ENCODE measurements around the gene ANKRD61. TPM values are rescaled to one million over a fixed set of nuclear protein-coding genes. Genes with fewer than 3 reads are reported as not detected.
"Not testable (repeated sequence)": the region's sequence is repeated elsewhere in the genome, so short reads cannot be mapped to it uniquely, and the experiment has no call there.

Gene ANKRD61
- total RNA-seq, 2 experiments from 2014 or later: not detected

DNA sequence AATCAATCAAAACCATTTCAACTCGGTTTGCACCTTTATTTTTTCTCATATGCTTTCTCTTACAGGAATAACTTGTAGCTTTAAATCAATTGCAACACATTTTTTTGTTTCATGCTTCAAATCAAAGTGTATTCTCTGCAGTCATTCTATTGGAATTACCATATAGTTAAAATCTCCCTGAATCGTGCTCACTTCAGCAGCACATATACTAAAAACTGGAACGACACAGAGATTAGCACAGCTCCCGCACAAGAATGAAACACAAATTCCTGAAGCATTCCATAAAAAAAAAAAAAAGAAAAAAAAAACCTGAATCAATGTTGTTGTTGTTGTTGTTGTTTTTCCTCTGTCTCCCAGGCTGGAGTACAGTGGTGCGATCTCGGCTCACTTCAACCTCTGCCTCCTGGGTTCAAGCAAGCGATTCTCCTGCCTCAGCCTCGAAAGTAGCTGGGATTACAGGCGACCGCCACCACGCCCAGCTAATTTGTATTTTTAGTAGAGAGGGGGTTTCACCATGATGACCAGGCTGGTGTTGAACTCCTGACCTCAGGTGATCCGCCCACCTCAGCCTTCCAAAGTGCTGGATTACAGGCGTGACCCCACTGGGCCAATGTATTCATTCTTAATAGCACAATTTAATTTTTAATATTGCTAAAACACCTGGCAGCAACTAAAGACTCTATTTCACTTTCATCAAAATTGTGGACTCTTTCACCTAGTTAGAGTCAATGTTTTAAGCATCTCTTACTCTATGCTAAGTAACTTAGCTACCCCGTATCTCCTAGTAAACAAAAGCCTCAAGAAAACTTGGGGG, 26.3 kb downstream of the ANKRD61 start:
- CTCF ChIA-PET: no interaction called here
- H3K27me3 Mint-ChIP-seq: no peaks in the 10 kb centered on the region
- intact Hi-C loops (cut with DNase I, micrococcal nuclease): no loop called here
- H3K9me3 Mint-ChIP-seq: no peaks in the 10 kb centered on the region
- H3K4me3 ChIP-seq (ENCODE audit: low read length): peak overlapping the region; percentile 88
- ATAC-seq (ENCODE audit: poor library complexity) (no peak), DNase-seq (no peak)
- H3K4me3 Mint-ChIP-seq: peak overlapping the region; percentile 97
- peaks cover 22% of the 10 kb centered on the region for H3K36me3 Mint-ChIP-seq (ENCODE audit: low read depth)
- POLR2A ChIA-PET: interaction anchor here (0.7 to 0.9 kb wide), 2 partner anchors 48 to 286 kb away, joined by 3 to 4 read pairs; partner anchors contain the start of genes AIMP2 and PMS2
- no peaks in the 10 kb centered on the region for H3K27me3 ChIP-seq (ENCODE audit: control insufficient read depth in 1 of 2, insufficient read depth in 2 of 2, low read length in 2 of 2)
- H3K36me3 ChIP-seq (ENCODE audit: insufficient read depth, low read length): peaks cover 14% of the 10 kb centered on the region
- peak overlapping the region in 1 of 2 donors; percentile 79 for H3K27ac ChIP-seq (ENCODE audit: low read depth in 1 of 2, low read length in 2 of 2)
- TF ChIP-seq, protein P1, sequence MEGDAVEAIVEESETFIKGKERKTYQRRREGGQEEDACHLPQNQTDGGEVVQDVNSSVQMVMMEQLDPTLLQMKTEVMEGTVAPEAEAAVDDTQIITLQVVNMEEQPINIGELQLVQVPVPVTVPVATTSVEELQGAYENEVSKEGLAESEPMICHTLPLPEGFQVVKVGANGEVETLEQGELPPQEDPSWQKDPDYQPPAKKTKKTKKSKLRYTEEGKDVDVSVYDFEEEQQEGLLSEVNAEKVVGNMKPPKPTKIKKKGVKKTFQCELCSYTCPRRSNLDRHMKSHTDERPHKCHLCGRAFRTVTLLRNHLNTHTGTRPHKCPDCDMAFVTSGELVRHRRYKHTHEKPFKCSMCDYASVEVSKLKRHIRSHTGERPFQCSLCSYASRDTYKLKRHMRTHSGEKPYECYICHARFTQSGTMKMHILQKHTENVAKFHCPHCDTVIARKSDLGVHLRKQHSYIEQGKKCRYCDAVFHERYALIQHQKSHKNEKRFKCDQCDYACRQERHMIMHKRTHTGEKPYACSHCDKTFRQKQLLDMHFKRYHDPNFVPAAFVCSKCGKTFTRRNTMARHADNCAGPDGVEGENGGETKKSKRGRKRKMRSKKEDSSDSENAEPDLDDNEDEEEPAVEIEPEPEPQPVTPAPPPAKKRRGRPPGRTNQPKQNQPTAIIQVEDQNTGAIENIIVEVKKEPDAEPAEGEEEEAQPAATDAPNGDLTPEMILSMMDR (IDR thresholded peaks at IDR 0.05): no peak
- H3K4me1 ChIP-seq (ENCODE audit: insufficient read depth, low read length): peaks cover 28% of the 10 kb centered on the region
- H3K27ac Mint-ChIP-seq: peak overlapping the region; percentile 87
- H3K9me3 ChIP-seq (ENCODE audit: control insufficient read depth in 1 of 2, insufficient read depth in 1 of 2, low read length in 2 of 2): no peaks in the 10 kb centered on the region
- peaks cover 27% of the 10 kb centered on the region for H3K4me1 Mint-ChIP-seq (ENCODE audit: low read depth)

GRCh38 chr7:6059941-6060340, 28.8 kb downstream of the ANKRD61 start:
- ATAC-seq (ENCODE audit: poor library complexity); DNase-seq; H3K4me3 ChIP-seq (ENCODE audit: low read length); POLR2A ChIA-PET; H3K36me3 Mint-ChIP-seq (ENCODE audit: low read depth); H3K27ac Mint-ChIP-seq; H3K4me3 Mint-ChIP-seq; H3K27me3 ChIP-seq (ENCODE audit: control insufficient read depth in 1 of 2, insufficient read depth in 2 of 2, low read length in 2 of 2); intact Hi-C loops (cut with DNase I, micrococcal nuclease); H3K9me3 ChIP-seq (ENCODE audit: control insufficient read depth in 1 of 2, insufficient read depth in 1 of 2, low read length in 2 of 2); H3K27me3 Mint-ChIP-seq; H3K27ac ChIP-seq (ENCODE audit: low read depth in 1 of 2, low read length in 2 of 2); H3K9me3 Mint-ChIP-seq; H3K36me3 ChIP-seq (ENCODE audit: insufficient read depth, low read length): not testable (repeated sequence)
- peaks cover 28% of the 10 kb centered on the region for H3K4me1 ChIP-seq (ENCODE audit: insufficient read depth, low read length)
- H3K4me1 Mint-ChIP-seq (ENCODE audit: low read depth): peaks cover 27% of the 10 kb centered on the region
- CTCF ChIA-PET: interaction anchor here (1.2 kb wide), 1 partner anchor 63 kb away, joined by 3 read pairs; no protein-coding TSS in a partner anchor

DNA sequence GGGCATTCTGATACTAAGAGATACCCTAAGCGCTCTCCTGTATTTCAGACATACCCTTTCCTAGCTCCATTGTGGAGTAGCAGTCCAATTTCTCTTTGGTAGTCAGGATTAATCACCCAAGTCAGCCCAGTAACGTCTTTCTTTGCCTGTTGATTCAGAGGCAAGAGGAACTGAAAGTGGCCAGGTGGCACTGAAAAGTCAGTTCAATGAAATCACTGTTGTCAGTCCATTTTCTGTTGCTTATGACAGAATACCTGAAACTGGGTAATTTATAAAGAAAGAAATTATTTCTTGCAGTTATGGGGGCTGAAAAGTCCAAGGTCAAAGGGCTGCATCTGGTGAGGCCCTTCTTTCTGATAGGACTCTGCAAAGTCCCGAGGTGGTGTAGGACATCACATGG, 40.2 kb downstream of the ANKRD61 start:
- ATAC-seq (ENCODE audit: poor library complexity) (no peak), DNase-seq (no peak)
- H3K4me1 ChIP-seq (ENCODE audit: insufficient read depth, low read length): no peaks in the 10 kb centered on the region
- no peaks in the 10 kb centered on the region for H3K4me1 Mint-ChIP-seq (ENCODE audit: low read depth)
- no peaks in the 10 kb centered on the region for H3K27me3 Mint-ChIP-seq
- no peak overlapping the region for H3K27ac ChIP-seq (ENCODE audit: low read depth in 1 of 2, low read length in 2 of 2)
- POLR2A ChIA-PET: no interaction called here
- no peaks in the 10 kb centered on the region for H3K36me3 Mint-ChIP-seq (ENCODE audit: low read depth)
- TF ChIP-seq, protein P1 (IDR thresholded peaks at IDR 0.05): no peak
- H3K36me3 ChIP-seq (ENCODE audit: insufficient read depth, low read length): no peaks in the 10 kb centered on the region
- H3K27ac Mint-ChIP-seq: no peak overlapping the region
- H3K4me3 Mint-ChIP-seq: no peak overlapping the region
- intact Hi-C loops (cut with DNase I, micrococcal nuclease): no loop called here
- H3K9me3 Mint-ChIP-seq: no peaks in the 10 kb centered on the region
- H3K27me3 ChIP-seq (ENCODE audit: control insufficient read depth in 1 of 2, insufficient read depth in 2 of 2, low read length in 2 of 2): no peaks in the 10 kb centered on the region
- H3K9me3 ChIP-seq (ENCODE audit: control insufficient read depth in 1 of 2, insufficient read depth in 1 of 2, low read length in 2 of 2): no peaks in the 10 kb centered on the region
- CTCF ChIA-PET: no interaction called here
- no peak overlapping the region for H3K4me3 ChIP-seq (ENCODE audit: low read length)

Measured in CD4-positive, alpha-beta T cell (primary cell).